Spleen (tissue), 11 donors: ENCODE results near the gene ERCC6L2. TPM values are rescaled to one million over a fixed set of nuclear protein-coding genes. Genes with fewer than 3 reads are reported as not detected.

Experiments used
- DNase-seq: peaks from one replicate; pipeline ENCODE4 v3.0.0-alpha.2; 2020
- H3K27ac ChIP-seq, 8 donors: fragments of 200-600 bp; sonication (generic) in 7 of 8; 1 replicate in 4 of 8; 2 replicates in 4 of 8; pipeline versions ENCODE4 v1.5.0 to v1.8.0; 2016 to 2021; ENCODE audit warnings: inconsistent platforms in 4 of 8, mild to moderate bottlenecking in 4 of 8, moderate library complexity in 1 of 8
- H3K27me3 ChIP-seq, 7 donors: fragments of 200-600 bp; sonication (generic) in 6 of 7; replicated peaks in 1 of 7; 1 replicate in 4 of 7; 2 replicates in 3 of 7; pipeline versions ENCODE4 v1.5.0 to v1.8.0; 2016 to 2021; ENCODE audit warnings: inconsistent platforms in 3 of 7, mild to moderate bottlenecking in 1 of 7
- H3K36me3 ChIP-seq, 6 donors: fragments of 200-600 bp; sonication (generic) in 5 of 6; 1 replicate in 4 of 6; 2 replicates in 2 of 6; pipeline versions ENCODE4 v1.5.0 to v1.8.0; 2016 to 2021; ENCODE audit warnings: inconsistent platforms in 2 of 6
- H3K4me1 ChIP-seq, 6 donors: fragments of 200-600 bp; sonication (generic) in 5 of 6; 1 replicate in 3 of 6; 2 replicates in 3 of 6; pipeline versions ENCODE4 v1.5.0 to v1.8.0; 2016 to 2021; ENCODE audit warnings: inconsistent platforms in 3 of 6
- H3K4me3 ChIP-seq, 8 donors: fragments of 200-600 bp; sonication (generic) in 7 of 8; 1 replicate in 4 of 8; 2 replicates in 4 of 8; pipeline versions ENCODE4 v1.5.0 to v1.8.0; 2016 to 2021; ENCODE audit warnings: inconsistent platforms in 4 of 8, mild to moderate bottlenecking in 4 of 8, moderate library complexity in 2 of 8
- H3K9me3 ChIP-seq, 8 donors: fragments of 200-600 bp; sonication (generic) in 7 of 8; 1 replicate in 4 of 8; 2 replicates in 4 of 8; pipeline versions ENCODE4 v1.5.0 to v1.8.0; 2016 to 2021; ENCODE audit warnings: inconsistent platforms in 4 of 8
- CTCF ChIP-seq, 11 experiments: fragments of 200-600 bp in 7 of 11; fragments of 450-650 bp in 4 of 11; sonication (generic) in 4 of 11; IDR thresholded peaks in 8 of 11; conservative IDR thresholded peaks in 3 of 11; 1 replicate in 7 of 11; 2 replicates in 4 of 11; pipeline versions ENCODE4 v1.4.0 to v1.8.0; 2016 to 2021; ENCODE audit warnings: antibody characterized with exemption in 11 of 11, inconsistent platforms in 4 of 11, mild to moderate bottlenecking in 1 of 11
- POLR2A ChIP-seq, 3 donors: fragments of 450-650 bp; IDR thresholded peaks; one replicate each; pipeline ENCODE4 v1.5.1; 2017; ENCODE audit warnings: antibody characterized with exemption in 3 of 3, mild to moderate bottlenecking in 1 of 3
- POLR2AphosphoS5 ChIP-seq, 3 donors: sonication (generic); formaldehyde crosslinking; IDR thresholded peaks; one replicate each; pipeline ENCODE4 v1.5.1; 2017; ENCODE audit warnings: antibody characterized with exemption in 3 of 3
- WGBS, 5 donors: extraction: QIAGEN DNeasy Blood & Tissue Kit in 3 of 5; methylation state at CpG; one replicate each; pipeline versions ENCODE4 v1.1.5 to v1.1.7; 2013 to 2018; 5-methylcytosine and 5-hydroxymethylcytosine counted together
- intact Hi-C: fragments of 100-400 bp; cut with DNase I; formaldehyde crosslinking; loops from one replicate; pipeline ENCODE4 v1.15.0; 2023; ENCODE audit warnings: low total_unique reads
- polyA plus RNA-seq, 3 donors: library from polyadenylated mRNA; stranded (reverse); fragments of 200-250 nt; gene quantifications; one replicate each; pipeline ENCODE4 v1.2.1, GENCODE V29; 2013
- small RNA-seq, 4 donors: library from RNA; depleted of rRNA; stranded (forward); fragments of <200 nt; gene quantifications; one replicate each; pipeline ENCODE3, GENCODE V24; 2016
- total RNA-seq, 7 donors: library from RNA; depleted of rRNA in 3 of 7; stranded (reverse); fragments of >200 nt in 3 of 7; fragmentation: NEBNext Ultra II Directional in 4 of 7; extraction: Animal tissue kit (Norgen Biotek cat#: 25700) in 4 of 7; gene quantifications; one replicate each; pipeline versions ENCODE4 v1.1.0 to v1.2.1, GENCODE V29; 2016 to 2021
- donor health status: healthy with polysubstance abuse.
- donor health status: DM: no; HTN: no; CAD: no; lungs with moderate emphysema.
- donor health status: DM: no; HTN: no; CAD: no.
- donor health status: Bipolar disorder and iron deficiency.
- donor health status: healthy.
- donor health status: DM: no; HTN: no; CAD: no.
- donor health status: DM: yes; HTN: yes; CAD: no.

The ERCC6L2 gene
- total and polyA plus RNA-seq, 10 donors: 4.6 to 118 (median 70.9) TPM

- Histone ChIP-seq H3K27me3 (no peaks in the 10 kb centered on the region), H3K4me3 (no peak overlapping the region), H3K9me3 (no peaks in the 10 kb centered on the region), H3K36me3 (peaks cover 0 to 74% (median 19%) of the 10 kb centered on the region in 6 donors), H3K4me1 (peaks cover 0 to 44% (median 3%) of the 10 kb centered on the region in 6 donors), H3K27ac (peak overlapping the region in 7 of 8 donors; percentile 11 to 84 (median 66))
- DNase-seq: peak; percentile 82
- intact Hi-C loops: no loop called here
- no peak for TF ChIP-seq POLR2A (IDR thresholded peaks at IDR 0.05)
- peak in 2 of 3 donors; percentile 61 to 69 for TF ChIP-seq POLR2AphosphoS5 (IDR thresholded peaks at IDR 0.05)
- 65 to 83% (median 79%) methylated on average over 6 of the region's 6 CpGs for WGBS, 5 donors
Observed at GRCh38 chr9:96014078-96014477, 138.6 kb downstream of the ERCC6L2 start.

- H3K4me1 ChIP-seq: peaks cover 8 to 43% (median 11%) of the 10 kb centered on the region in 6 donors
- intact Hi-C loops: no loop called here
- peaks cover 0 to 54% (median 14%) of the 10 kb centered on the region in 6 donors for H3K36me3 ChIP-seq
- H3K27ac ChIP-seq: peak overlapping the region; percentile 28 to 84 (median 59)
- no peaks in the 10 kb centered on the region for H3K9me3 ChIP-seq
- H3K27me3 ChIP-seq: peaks cover 0 to 18% (median 10%) of the 10 kb centered on the region in 7 donors
- 72 to 78% (median 77%) methylated on average over 3 of the region's 3 CpGs for WGBS, 5 donors
- no peak overlapping the region for H3K4me3 ChIP-seq
- TF ChIP-seq POLR2AphosphoS5 (IDR thresholded peaks at IDR 0.05) (no peak), CTCF (IDR thresholded peaks at IDR 0.05 in 8 of 11, conservative IDR thresholded peaks at IDR 0.05 in 3 of 11) (no peak), POLR2A (IDR thresholded peaks at IDR 0.05) (no peak)
- no peak for DNase-seq
Observed at GRCh38 chr9:96015876-96016686, 140.6 kb downstream of the ERCC6L2 start.

Small RNAs within 50 kb of the gene (small RNA-seq; reads per million reads assigned to genes)
- gene RNA5SP289 (0.06 to 0.08 (median 0.07) reads per million in 4 donors), gene RNU2-46P (0 to 0.42 (median 0.10) reads per million in 4 donors)
